Measurements from ENCODE around the gene C17orf107. TPM values are rescaled to one million over a fixed set of nuclear protein-coding genes. Genes with fewer than 3 reads are reported as not detected.
"Not testable (repeated sequence)": the region's sequence is repeated elsewhere in the genome, so short reads cannot be mapped to it uniquely, and the experiment has no call there.

Gene C17orf107
- total RNA-seq, 2 donors from 2014 or later: 0.74 to 1.8 TPM

- DNase-seq: no peak
- no peak overlapping the region for H3K27ac ChIP-seq
- peak overlapping the region in 1 of 2 donors; percentile 9 for H3K9ac ChIP-seq (ENCODE audit: low read depth in 2 of 2, low read length in 2 of 2)
- no peak overlapping the region for H3K4me3 ChIP-seq
- peaks cover 3% of the 10 kb centered on the region for H3K27me3 ChIP-seq
- peaks cover 14% of the 10 kb centered on the region for H3K4me1 ChIP-seq
- intact Hi-C loops (cut with DNase I): loop anchor here (5.0 kb wide), 1 partner anchor 70 kb away; no protein-coding TSS in a partner anchor
- H3K9me3 ChIP-seq: no peaks in the 10 kb centered on the region
- no peaks in the 10 kb centered on the region for H3K36me3 ChIP-seq
- no peak for TF ChIP-seq CTCF (IDR thresholded peaks at IDR 0.05)
Observed at GRCh38 chr17:4902540-4902939, 3.2 kb downstream of the C17orf107 start.

GRCh38 chr17:4903051-4903818 lies 3.9 kb downstream of the C17orf107 start, which contains the start of gene CHRNE:
CHRNE (minus strand) TSS chr17:4903098; CDS start chr17:4903063, 35 bp downstream.
- H3K27ac ChIP-seq: no peak within 1 kb of the TSS
- peaks cover 14% of the 10 kb centered on the region for H3K4me1 ChIP-seq
- H3K9me3 ChIP-seq: no peaks in the 10 kb centered on the region
- intact Hi-C loops (cut with DNase I): loop anchor here (5.0 kb wide), 1 partner anchor 69 kb away; no protein-coding TSS in a partner anchor
- TF ChIP-seq CTCF (IDR thresholded peaks at IDR 0.05): peak; percentile 67
- peak within 1 kb of the TSS in 1 of 2 donors; percentile 40 for H3K9ac ChIP-seq (ENCODE audit: low read depth in 2 of 2, low read length in 2 of 2)
- no peak within 1 kb of the TSS for H3K4me3 ChIP-seq
- DNase-seq: peak; percentile 92
- no peaks in the 10 kb centered on the region for H3K36me3 ChIP-seq
- H3K27me3 ChIP-seq: peaks cover 3% of the 10 kb centered on the region

- H3K27me3 ChIP-seq; H3K4me1 ChIP-seq; intact Hi-C loops (cut with DNase I); H3K36me3 ChIP-seq; H3K4me3 ChIP-seq; H3K9ac ChIP-seq (ENCODE audit: low read depth in 2 of 2, low read length in 2 of 2); H3K27ac ChIP-seq; DNase-seq; H3K9me3 ChIP-seq: not testable (repeated sequence)
Observed at GRCh38 chr17:4906642-4907041, 7.3 kb downstream of the C17orf107 start.

- Histone ChIP-seq H3K27ac (no peak overlapping the region), H3K4me1 (no peaks in the 10 kb centered on the region), H3K9me3 (no peaks in the 10 kb centered on the region), H3K36me3 (no peaks in the 10 kb centered on the region), H3K9ac (ENCODE audit: low read depth in 2 of 2, low read length in 2 of 2) (no peak overlapping the region), H3K27me3 (no peaks in the 10 kb centered on the region), H3K4me3 (no peak overlapping the region)
- TF ChIP-seq CTCF (IDR thresholded peaks at IDR 0.05): no peak
- DNase-seq: no peak
- intact Hi-C loops (cut with DNase I): no loop called here
Observed at GRCh38 chr17:4908301-4908700, 9.0 kb downstream of the C17orf107 start.

- Histone ChIP-seq H3K4me1 (no peaks in the 10 kb centered on the region), H3K9me3 (no peaks in the 10 kb centered on the region), H3K36me3 (no peaks in the 10 kb centered on the region), H3K27ac (no peak overlapping the region), H3K9ac (ENCODE audit: low read depth in 2 of 2, low read length in 2 of 2) (no peak overlapping the region), H3K27me3 (no peaks in the 10 kb centered on the region), H3K4me3 (no peak overlapping the region)
- peak; percentile 87 for DNase-seq
- intact Hi-C loops (cut with DNase I): no loop called here
- peak; percentile 79 for TF ChIP-seq CTCF (IDR thresholded peaks at IDR 0.05)
Observed at GRCh38 chr17:4908711-4909496, 9.6 kb downstream of the C17orf107 start.
